Measurements from ENCODE around the gene GPANK1. TPM values are rescaled to one million over a fixed set of nuclear protein-coding genes. Genes with fewer than 3 reads are reported as not detected.

GPANK1 gene
- total and polyA plus RNA-seq, 9 of the 15 experiments (the other 6 are each of a cell fraction or from before 2014, with no cell fraction given): 32.2 to 111 (median 46.3) TPM

- TF ChIP-seq DLX4 (CRISPR knock-in tag; IDR thresholded peaks at IDR 0.05) (0 out of 2 replicates have a peak, but pooled peaks have one; percentile 13), COPS2 (conservative IDR thresholded peaks at IDR 0.05) (no peak), NONO (IDR thresholded peaks at IDR 0.05; ENCODE audit: low read depth in 2 of 2, low read length in 1 of 2) (no peak), PCBP2 (IDR thresholded peaks at IDR 0.05; ENCODE audit: low read depth, low read length, poor library complexity, severe bottlenecking) (no peak), GATAD2B (IDR thresholded peaks at IDR 0.05; ENCODE audit: borderline replicate concordance) (no peak), CHD7 (IDR thresholded peaks at IDR 0.05; ENCODE audit: low read depth, low read length) (no peak), TSC22D4 (tag; IDR thresholded peaks at IDR 0.05) (no peak), E2F8 (IDR thresholded peaks at IDR 0.05; ENCODE audit: low read depth, partially characterized antibody) (peak; percentile 71), ZBTB8A (IDR thresholded peaks at IDR 0.05; ENCODE audit: partially characterized antibody) (no peak), GATAD2A (IDR thresholded peaks at IDR 0.05) (no peak)
These were observed 4.2 kb downstream of the GPANK1 start, which contains the start of gene C6orf47 (continued) for GRCh38 chr6:31660381-31661261.
